ENCODE data around the gene CPNE4.

CPNE4 gene

GRCh38 chr3:131669600-131669999 lies 365.2 kb downstream of the CPNE4 start:
- no peak for DNase-seq

DNA sequence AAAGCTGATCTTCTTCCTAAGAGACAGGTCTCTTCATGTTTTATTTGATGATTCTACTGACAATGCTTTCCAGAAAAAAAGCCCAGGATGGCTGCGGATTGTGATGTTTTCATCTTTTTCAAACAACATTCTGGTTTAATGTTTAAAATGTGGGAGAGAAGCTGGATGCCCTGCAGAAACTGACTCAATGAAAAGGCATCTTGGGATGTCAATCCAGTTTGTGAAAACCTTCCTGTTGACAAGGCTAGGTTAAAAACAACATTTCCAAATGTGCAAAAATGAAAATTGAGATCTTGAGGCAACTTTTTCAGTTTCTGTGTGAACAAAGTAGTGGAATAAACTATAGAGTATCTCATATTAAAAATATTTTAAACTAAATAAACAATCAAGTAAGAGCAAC lies 376.0 kb downstream of the CPNE4 start:
- no peak for DNase-seq

DNA sequence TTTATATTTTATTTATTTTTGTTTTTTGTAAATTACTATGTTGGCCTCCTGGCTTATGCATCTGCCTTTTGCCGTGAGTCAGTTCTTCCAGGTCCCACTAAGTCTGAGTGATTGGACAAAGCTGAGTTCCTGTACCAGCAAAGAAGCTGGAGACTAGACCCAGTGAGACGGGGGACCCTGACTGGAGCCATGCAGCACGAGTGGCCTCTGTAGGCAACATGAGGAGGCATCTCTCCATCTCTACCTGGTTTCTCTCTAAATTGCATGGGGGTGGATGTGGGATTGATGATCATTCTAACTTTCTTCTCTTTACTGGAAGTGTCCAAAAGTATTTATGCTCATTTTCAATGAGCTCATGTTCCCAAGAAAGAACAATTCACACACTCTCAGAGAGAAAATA lies 376.7 kb downstream of the CPNE4 start:
- DNase-seq = no peak

GRCh38 chr3:131655070-131655690 lies 379.6 kb downstream of the CPNE4 start:
- no peak for DNase-seq

GRCh38 chr3:131645638-131646037 lies 389.2 kb downstream of the CPNE4 start:
- DNase-seq = no peak

DNA sequence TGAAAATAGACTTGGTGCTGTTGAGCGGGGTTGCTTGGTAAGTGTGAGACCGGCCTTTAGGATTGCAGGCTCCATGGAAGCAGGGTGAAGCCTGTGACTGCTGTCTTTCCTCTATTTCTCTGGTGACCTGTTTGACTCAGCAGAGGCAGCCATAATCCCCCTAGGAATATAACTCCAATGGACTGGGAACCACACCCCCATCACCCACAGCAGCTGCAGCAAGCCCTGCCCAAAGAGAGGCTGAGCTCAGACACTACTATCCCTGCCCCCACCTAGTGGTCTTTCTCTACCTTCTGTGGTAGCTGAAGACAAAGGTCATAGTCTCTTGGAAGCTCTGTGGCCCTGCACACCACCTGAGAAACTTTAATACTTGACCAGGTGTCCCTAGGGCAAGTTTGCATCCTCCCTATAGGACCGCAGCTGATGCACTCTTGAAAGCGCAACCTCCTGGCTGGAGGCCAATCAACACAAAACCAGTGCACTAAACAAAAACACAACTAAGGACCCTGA lies 398.5 kb downstream of the CPNE4 start:
- no peak for DNase-seq

GRCh38 chr3:131630807-131631206 lies 404.0 kb downstream of the CPNE4 start:
- no peak for DNase-seq

- no peak for DNase-seq
Measured at GRCh38 chr3:131630097-131630496, 404.7 kb downstream of the CPNE4 start.

DNA sequence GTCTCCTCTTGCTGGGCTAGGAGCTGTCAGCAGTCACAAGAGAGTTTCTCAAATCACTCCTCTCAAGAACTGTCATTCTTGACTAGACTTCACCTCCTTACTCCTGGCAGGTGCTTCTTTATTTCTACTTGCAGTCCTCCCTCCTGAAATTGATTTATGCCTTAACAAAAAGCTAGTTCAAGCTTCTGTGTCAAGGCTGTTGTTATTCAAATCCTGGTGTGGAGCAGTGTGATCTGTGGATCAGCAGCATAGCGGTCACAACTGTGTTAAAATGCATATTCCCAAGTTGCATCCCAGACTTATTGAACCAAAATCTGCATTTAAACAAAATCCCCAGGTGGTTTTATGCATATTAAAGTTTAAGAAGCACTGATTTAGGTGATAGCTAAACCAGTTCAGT lies 411.4 kb downstream of the CPNE4 start:
- DNase-seq = no peak

DNA sequence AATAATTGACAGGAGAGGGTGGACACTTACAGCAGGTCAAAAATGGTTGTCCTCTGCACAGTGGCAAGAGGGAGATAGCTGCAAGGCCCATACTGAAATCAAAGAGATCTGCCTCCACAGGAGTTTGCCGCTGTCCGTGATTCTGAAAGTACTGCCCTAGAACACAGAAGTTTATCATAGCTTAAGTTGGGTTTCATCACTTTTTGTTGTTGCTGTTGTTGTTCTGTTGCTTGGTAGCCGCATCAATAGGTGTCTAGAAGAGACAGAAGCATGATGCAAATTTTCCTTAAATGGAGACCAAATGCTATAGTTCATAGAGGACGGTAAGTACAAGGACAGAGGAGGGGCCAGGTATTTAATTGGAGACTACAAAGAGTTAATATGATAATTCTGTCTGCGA lies 412.1 kb downstream of the CPNE4 start:
- no peak for DNase-seq

DNA sequence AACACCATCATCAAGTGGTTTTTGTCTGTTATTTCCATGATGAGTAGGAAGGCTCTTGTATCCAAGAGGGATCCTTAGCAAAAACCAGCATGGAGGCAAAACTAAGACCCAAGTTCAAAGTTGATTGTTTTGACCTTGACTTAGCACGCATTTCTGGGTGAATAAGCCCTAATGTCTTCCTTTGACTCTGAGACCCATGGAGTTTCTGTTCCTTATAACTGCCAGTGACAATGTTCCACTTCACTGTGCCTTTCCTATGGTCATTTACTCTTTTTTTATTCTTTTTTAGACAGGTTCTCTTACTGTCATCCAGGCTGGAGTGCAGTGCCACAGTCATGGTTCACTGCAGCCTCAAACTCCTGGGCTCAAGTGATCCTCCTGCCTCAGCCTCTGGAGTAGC lies 413.8 kb downstream of the CPNE4 start:
- no peak for DNase-seq

- DNase-seq = no peak
Measured at GRCh38 chr3:131619821-131620220, 415.0 kb downstream of the CPNE4 start.

GRCh38 chr3:131616719-131617118 lies 418.1 kb downstream of the CPNE4 start:
- DNase-seq = no peak

DNA sequence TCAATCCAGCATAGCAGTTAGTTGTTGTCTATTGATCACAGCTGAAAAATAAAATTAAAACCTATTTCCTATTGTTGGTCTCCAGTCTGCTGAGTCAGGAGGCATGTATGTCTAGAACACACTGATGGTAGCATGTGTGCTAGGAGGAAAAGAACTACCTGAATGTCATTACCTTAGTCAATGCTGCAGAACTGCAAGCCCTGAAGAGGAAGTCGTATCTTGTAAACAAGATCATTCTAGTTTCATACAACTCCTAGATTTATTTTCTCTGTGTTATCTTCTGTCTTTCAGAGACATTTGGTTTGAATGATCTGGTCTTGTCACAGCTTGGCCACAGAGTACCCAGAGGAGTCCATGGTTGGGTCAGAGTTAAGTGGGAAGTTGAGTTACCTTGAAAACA lies 422.1 kb downstream of the CPNE4 start:
- DNase-seq = no peak

DNA sequence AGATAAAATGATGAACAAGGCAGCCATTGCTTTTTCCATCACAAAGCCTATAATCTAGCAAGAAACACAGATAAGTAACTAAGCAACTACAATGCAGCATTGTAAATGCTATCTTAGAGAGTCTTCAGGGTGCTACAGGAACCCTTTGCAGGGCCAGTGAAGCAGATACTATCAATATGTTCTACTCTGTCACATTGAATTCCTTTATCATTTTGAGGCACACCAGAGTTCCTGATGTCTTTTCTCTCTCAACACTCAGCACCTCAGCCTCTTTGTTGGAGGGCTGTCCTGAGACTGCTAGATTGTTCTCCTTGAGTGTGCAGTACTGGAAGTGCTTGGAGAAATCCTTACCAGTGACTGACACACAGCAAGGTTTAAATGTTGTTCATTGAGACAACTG lies 424.6 kb downstream of the CPNE4 start:
- DNase-seq = no peak

DNA sequence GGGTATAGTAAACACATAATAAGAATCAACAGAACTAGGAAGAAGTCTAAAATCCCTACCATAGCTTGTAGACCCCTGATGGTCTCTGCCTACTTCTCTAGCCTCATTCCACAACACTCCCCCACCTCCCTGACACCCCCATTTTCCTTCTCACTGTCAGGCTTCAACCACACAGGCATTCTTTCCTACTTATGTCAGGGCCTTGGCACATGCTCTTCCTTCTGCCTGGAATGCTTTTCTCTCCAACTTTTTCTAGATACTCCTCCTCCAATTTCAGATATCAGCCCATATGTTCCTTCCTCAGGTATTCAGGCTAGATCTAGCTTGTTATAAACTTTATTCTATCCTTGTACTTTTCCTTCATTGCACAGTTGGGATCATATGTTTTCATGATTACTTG lies 426.1 kb downstream of the CPNE4 start:
- DNase-seq = no peak

DNA sequence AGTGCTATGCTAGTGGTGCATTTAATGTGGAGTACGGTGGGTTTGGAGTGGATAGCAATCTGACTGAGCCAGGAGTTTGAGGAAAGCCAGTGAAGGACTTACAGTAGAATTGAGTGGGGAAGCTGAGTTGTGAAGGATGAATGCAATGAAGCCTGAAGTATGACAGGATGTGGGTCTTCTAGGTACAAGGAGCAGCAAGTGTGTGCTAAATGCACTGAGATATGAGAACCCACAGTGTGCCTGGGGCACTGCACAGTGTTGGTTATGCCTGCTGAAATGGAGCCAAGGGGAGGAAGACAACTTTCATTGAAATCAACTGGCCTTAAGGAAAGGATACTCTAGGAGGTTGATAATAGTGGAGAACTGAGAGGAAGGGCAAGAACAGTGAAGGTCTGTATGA lies 426.5 kb downstream of the CPNE4 start:
- DNase-seq = no peak

DNA sequence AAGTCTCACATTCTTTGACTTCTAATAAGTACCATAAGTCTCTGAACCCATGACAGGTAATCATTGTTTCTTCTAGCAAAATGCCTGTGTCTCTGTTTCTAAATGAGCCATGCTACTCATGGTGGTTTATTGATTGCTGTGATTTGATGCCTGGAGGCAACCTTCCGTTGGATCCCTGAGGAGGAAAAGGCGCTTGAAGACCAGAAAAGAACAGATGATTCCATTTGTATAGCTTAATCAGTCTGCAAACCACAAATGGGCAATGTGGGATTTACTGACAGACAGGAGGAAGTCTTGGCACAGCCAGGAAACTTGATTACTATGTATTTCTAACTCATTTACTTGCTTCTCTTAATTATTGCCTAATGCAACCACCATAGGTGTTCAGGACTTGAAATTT lies 428.9 kb downstream of the CPNE4 start:
- DNase-seq = no peak

DNA sequence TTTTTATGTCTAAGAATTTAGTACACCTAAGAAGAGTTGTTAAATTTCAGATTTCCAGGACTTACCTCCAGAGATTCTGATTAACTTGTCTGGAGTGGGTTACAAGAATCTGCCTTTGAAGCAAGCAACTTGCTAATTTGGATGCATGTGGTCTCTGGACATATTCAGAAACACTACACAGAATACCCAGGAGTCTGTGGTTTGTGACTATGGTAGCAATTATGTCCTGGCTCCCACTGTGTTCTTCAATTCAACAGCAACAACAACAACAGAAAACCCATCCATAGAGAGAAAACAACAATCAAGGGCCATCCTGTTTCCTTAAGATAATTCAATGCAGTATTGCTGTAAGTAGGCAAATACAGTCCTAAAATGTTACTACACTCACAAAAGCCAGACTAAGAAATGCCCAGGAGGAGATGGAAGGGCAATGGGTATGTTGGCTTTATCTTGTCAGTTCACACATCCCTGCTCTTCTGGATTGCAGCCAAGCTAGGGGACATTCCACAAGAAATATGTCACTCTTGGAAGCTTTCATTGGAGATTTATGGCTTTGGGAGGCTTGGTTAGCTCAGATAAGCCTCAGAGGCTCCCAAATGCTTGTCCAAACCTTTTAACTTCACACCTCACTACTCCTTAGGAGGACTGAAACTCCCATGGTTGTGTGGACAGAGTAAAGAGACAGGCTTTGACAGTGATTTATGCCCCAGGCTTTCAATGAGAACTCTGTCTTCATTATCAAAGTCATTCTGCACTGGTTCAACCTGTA lies 432.6 kb downstream of the CPNE4 start:
- DNase-seq = no peak

- DNase-seq = no peak
Measured at GRCh38 chr3:131597816-131598215, 437.0 kb downstream of the CPNE4 start.

- DNase-seq = no peak
Measured at GRCh38 chr3:131596884-131597283, 437.9 kb downstream of the CPNE4 start.

DNA sequence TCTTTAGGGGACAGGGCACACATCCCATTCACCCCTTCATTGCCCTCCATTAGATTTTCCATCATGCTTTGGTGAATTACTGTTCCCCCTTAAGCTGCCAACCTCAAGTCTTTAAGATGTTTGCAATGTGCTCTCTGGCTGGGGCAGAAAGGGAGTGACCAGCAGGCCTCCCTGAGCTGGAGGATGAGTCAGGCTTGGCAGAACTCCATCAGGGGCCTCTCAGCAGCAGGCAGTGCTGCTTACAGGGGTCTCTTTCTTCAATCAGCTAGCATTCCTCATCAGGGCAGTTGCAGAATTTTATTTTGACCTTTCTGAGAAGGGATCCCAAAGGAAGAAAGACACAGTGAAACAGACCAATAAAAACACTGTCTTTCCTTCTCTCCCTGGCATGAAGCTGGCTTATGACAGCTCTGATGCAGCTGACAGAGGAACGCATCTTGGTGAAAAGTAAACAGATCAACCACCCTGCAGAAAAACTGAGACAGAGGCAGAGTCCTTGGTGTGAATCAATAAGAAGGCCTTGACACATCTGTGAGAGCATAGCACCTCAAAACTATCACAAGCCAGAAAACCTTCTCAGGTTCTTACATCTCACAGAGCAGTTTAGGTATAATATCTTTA lies 443.3 kb downstream of the CPNE4 start:
- DNase-seq = no peak

- no peak for DNase-seq
Measured at GRCh38 chr3:131586277-131586676, 448.5 kb downstream of the CPNE4 start.

GRCh38 chr3:131582438-131582837 lies 452.4 kb downstream of the CPNE4 start:
- DNase-seq = no peak

All from NCI-H187 (cell line).